ENCODE data around the gene RANBP17. TPM values are rescaled to one million over a fixed set of nuclear protein-coding genes. Genes with fewer than 3 reads are reported as not detected.
"Not testable (repeated sequence)": the region's sequence is repeated elsewhere in the genome, so short reads cannot be mapped to it uniquely, and the experiment has no call there.

RANBP17 gene
- total RNA-seq, 8 experiments from 2014 or later: 3.8 to 43.9 (median 25.5) TPM; not detected in 1

DNA sequence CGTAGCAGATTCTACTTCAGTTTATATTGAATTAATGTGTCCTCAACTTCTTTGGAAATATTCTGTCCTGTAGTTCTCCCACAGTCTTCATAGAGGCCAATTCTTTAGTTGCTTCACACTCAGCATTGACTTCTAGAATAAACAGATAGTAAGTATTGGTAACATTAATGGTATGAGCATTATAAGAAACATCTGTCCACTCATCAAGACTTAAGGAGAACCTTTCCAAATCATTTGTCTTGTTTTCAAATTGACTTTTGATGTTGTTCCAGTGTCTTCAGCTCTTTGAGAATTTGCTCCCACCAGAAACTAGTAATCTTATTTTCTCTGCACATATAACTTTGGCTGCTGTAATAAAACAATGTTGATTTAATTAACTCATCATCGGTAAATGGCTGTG is 18.3 kb downstream of the RANBP17 start:
- no peak for ATAC-seq (replicated peaks in 6 of 8)
- no peak overlapping the region for H3K27ac ChIP-seq
- in situ Hi-C loops (cut with MboI; ENCODE audit: low pct_unique_long_range_greater_than_20kb in 2 of 9, low sequenced_read_pairs in 9 of 9, unreplicated experiment in 9 of 9): no loop called here
- no peak overlapping the region for H3K4me3 ChIP-seq
- 11 to 100% (median 98%) methylated on average over 1 to 2 of the region's 2 CpGs for WGBS, 10 experiments
- no peaks in the 10 kb centered on the region for H3K4me1 ChIP-seq (replicated peaks in 1 of 2)

DNA sequence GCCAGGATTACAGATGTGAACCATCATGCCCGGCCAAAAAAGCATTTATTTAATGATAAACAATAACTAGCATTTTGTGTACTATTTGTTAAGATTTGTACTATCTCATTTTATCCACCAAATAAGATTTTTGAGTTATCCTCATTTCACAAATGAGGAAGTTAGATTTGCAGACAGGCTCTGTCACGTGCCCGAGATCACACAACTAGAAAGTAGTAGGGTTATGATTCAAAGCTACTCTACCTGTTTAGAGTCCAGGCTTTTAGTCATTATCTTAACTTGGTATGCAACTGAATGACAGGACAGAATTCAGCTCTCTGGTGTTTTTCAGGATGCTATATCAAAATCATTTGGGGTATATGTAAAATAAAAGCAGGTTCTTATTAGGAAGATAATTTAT is 20.5 kb downstream of the RANBP17 start:
- Histone ChIP-seq H3K4me3 (no peak overlapping the region), H3K4me1 (replicated peaks in 1 of 2) (no peaks in the 10 kb centered on the region), H3K27ac (no peak overlapping the region)
- ATAC-seq (replicated peaks in 6 of 8): no peak
- 8 to 95% (median 72%) methylated on average over 1 to 3 of the region's 3 CpGs; no CpG with 5 or more reads in 4 of the 10 experiments for WGBS, 10 experiments
- in situ Hi-C loops (cut with MboI; ENCODE audit: low pct_unique_long_range_greater_than_20kb in 2 of 9, low sequenced_read_pairs in 9 of 9, unreplicated experiment in 9 of 9): no loop called here

- no peak for ATAC-seq (replicated peaks in 6 of 8)
- Histone ChIP-seq H3K27ac (no peak overlapping the region), H3K4me3 (no peak overlapping the region), H3K4me1 (replicated peaks in 1 of 2) (no peaks in the 10 kb centered on the region)
- in situ Hi-C loops (cut with MboI; ENCODE audit: low pct_unique_long_range_greater_than_20kb in 2 of 9, low sequenced_read_pairs in 9 of 9, unreplicated experiment in 9 of 9): no loop called here
Measured at GRCh38 chr5:170885256-170885655, 23.4 kb downstream of the RANBP17 start.

DNA sequence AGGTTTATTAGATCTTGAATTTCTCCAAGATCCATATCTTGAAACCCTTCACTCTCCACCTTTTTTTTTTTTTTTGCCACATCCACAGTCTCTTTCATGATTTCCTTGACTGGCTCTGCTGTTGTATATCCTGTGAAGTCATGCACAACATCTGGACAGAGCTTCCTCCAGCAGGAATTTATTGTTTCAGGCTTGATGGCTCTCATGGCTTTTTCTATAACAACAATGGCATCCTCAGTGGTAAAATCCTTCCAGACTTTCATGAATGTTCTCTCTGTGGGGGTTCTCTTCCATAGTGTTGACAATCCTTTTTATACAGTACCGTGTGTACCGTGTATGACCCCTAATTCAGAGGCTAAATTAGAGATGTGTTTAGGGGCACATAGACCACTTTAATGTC is 24.0 kb downstream of the RANBP17 start:
- Histone ChIP-seq H3K4me3 (no peak overlapping the region), H3K27ac (no peak overlapping the region), H3K4me1 (replicated peaks in 1 of 2) (no peaks in the 10 kb centered on the region)
- in situ Hi-C loops (cut with MboI; ENCODE audit: low pct_unique_long_range_greater_than_20kb in 2 of 9, low sequenced_read_pairs in 9 of 9, unreplicated experiment in 9 of 9): no loop called here
- ATAC-seq (replicated peaks in 6 of 8): no peak
- WGBS, 10 experiments: 46 to 100% (median 80%) methylated on average over 2 of the region's 2 CpGs; no CpG with 5 or more reads in 5 of the 10 experiments

GRCh38 chr5:170886210-170886894 is 24.5 kb downstream of the RANBP17 start:
- in situ Hi-C loops (cut with MboI; ENCODE audit: low pct_unique_long_range_greater_than_20kb in 2 of 9, low sequenced_read_pairs in 9 of 9, unreplicated experiment in 9 of 9): no loop called here
- Histone ChIP-seq H3K27ac (no peak overlapping the region), H3K4me3 (no peak overlapping the region), H3K4me1 (replicated peaks in 1 of 2) (no peaks in the 10 kb centered on the region)
- no peak for ATAC-seq (replicated peaks in 6 of 8)
- WGBS, 10 experiments: 35 to 100% (median 91%) methylated on average over 1 to 3 of the region's 3 CpGs

DNA sequence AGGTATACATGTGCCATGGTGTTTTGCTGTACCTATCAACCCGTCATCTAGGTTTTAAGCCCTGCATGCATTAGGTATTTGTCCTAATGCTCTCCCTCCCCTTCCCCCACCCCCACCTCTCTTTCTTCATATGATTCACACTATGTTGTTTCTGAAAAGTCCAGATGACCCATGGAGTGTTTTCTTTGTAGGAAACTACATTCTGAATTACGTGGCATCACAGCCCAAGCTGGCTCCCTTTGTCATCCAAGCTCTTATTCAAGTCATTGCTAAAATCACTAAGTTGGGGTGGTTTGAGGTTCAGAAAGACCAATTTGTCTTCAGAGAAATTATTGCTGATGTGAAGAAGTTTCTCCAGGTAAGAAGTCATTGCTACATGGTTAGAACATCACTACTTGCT is 30.4 kb downstream of the RANBP17 start:
- H3K4me1 ChIP-seq (replicated peaks in 1 of 2): no peaks in the 10 kb centered on the region
- ATAC-seq (replicated peaks in 6 of 8): no peak
- no peak overlapping the region for H3K4me3 ChIP-seq
- in situ Hi-C loops (cut with MboI; ENCODE audit: low pct_unique_long_range_greater_than_20kb in 2 of 9, low sequenced_read_pairs in 9 of 9, unreplicated experiment in 9 of 9): no loop called here
- H3K27ac ChIP-seq: no peak overlapping the region
- WGBS, 10 experiments: 0 to 100% (median 60%) methylated on average over 1 to 2 of the region's 2 CpGs; no CpG with 5 or more reads in 3 of the 10 experiments

- no peak overlapping the region for H3K27ac ChIP-seq
- no peaks in the 10 kb centered on the region for H3K4me1 ChIP-seq (replicated peaks in 1 of 2)
- 0 to 92% (median 44%) methylated on average over 1 to 2 of the region's 2 CpGs; no CpG with 5 or more reads in 5 of the 10 experiments for WGBS, 10 experiments
- no peak overlapping the region for H3K4me3 ChIP-seq
- no peak for ATAC-seq (replicated peaks in 6 of 8)
- in situ Hi-C loops (cut with MboI; ENCODE audit: low pct_unique_long_range_greater_than_20kb in 2 of 9, low sequenced_read_pairs in 9 of 9, unreplicated experiment in 9 of 9): no loop called here
Measured at GRCh38 chr5:170894665-170895064, 32.8 kb downstream of the RANBP17 start.

DNA sequence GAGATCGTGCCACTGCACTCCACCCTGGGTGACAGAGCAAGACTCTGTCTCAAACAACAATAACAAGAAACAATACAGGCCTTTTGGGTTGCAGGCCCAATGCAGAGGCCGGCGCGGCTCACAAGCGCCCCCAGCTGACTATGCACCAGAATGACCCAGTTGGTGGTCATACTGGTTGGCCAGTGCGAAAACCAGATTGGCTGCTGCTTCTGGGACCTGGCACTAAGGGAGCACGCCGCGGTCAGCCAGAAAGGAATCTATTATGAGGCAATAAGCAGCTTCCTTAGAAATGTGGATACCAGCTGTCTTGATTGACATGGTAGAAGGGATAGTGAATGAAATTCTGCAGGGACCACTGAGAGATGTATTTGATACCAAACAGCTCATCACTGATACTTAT is 35.0 kb downstream of the RANBP17 start:
- in situ Hi-C loops (cut with MboI; ENCODE audit: low pct_unique_long_range_greater_than_20kb in 2 of 9, low sequenced_read_pairs in 9 of 9, unreplicated experiment in 9 of 9): no loop called here
- WGBS, 10 experiments: 7 to 94% (median 81%) methylated on average over 1 to 8 of the region's 9 CpGs; no CpG with 5 or more reads in 4 of the 10 experiments
- no peak overlapping the region for H3K4me3 ChIP-seq
- H3K27ac ChIP-seq: no peak overlapping the region
- no peaks in the 10 kb centered on the region for H3K4me1 ChIP-seq (replicated peaks in 1 of 2)
- peak in 3 of 8 experiments; percentile 51 to 88 (median 62) for ATAC-seq (replicated peaks in 6 of 8)

- in situ Hi-C loops (cut with MboI; ENCODE audit: low pct_unique_long_range_greater_than_20kb in 2 of 9, low sequenced_read_pairs in 9 of 9, unreplicated experiment in 9 of 9): no loop called here
Measured at GRCh38 chr5:170903075-170903474, 41.3 kb downstream of the RANBP17 start.

DNA sequence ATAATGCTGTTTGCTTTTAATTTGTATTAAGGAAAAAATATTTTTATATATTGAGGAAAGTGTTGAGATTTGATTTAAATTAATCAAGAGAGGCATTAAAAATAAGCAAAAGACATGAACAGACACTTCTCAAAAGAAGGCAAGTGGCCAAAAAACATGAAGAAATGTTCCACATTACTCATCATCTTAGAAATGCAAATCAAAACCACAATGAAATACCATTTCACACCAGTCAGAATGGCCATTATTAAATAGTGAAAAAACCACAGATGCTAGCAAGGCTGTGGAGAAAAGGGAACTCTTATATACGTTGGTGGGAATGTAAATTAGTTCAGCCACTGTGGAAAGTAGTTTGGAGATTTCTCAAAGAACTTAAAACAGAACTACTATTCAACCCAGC is 45.9 kb downstream of the RANBP17 start:
- Histone ChIP-seq H3K4me3 (no peak overlapping the region), H3K27ac (no peak overlapping the region), H3K4me1 (replicated peaks in 1 of 2) (no peaks in the 10 kb centered on the region)
- in situ Hi-C loops (cut with MboI; ENCODE audit: low pct_unique_long_range_greater_than_20kb in 2 of 9, low sequenced_read_pairs in 9 of 9, unreplicated experiment in 9 of 9): no loop called here
- no peak for ATAC-seq (replicated peaks in 6 of 8)
- WGBS, 10 experiments: 0 to 80% (median 44%) methylated on average over 1 of the region's 1 CpG; no CpG with 5 or more reads in 5 of the 10 experiments

More at GRCh38 chr5:170903075-170903474, 41.3 kb downstream of the RANBP17 start:
- no peak overlapping the region for H3K27ac ChIP-seq
- no peaks in the 10 kb centered on the region for H3K4me1 ChIP-seq (replicated peaks in 1 of 2)
- 44 to 100% (median 76%) methylated on average over 1 to 7 of the region's 8 CpGs; no CpG with 5 or more reads in 2 of the 10 experiments for WGBS, 10 experiments
- no peak for ATAC-seq (replicated peaks in 6 of 8)
- H3K4me3 ChIP-seq: no peak overlapping the region

GRCh38 chr5:170913573-170913972 is 51.8 kb downstream of the RANBP17 start:
- in situ Hi-C loops (cut with MboI; ENCODE audit: low pct_unique_long_range_greater_than_20kb in 2 of 9, low sequenced_read_pairs in 9 of 9, unreplicated experiment in 9 of 9): no loop called here
- no peak for ATAC-seq (replicated peaks in 6 of 8)

DNA sequence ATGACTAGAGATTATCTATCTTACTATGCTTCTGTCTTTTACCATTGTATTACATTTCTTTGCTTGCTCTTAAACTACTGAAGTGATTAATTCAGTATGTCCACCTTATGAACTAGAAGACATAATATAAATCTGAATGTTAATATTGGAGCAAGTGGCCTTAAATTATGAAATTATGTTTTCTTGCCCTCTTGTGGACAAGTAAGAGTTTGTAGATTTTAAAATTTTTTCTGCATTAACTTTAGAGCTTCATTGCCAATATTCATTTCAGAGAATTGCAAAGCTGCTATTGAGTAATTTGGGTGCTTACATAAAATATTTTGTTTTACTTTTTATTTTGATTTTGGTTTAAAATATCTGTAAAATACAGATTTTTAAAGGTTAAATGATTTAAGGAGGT is 55.3 kb downstream of the RANBP17 start:
- in situ Hi-C loops (cut with MboI; ENCODE audit: low pct_unique_long_range_greater_than_20kb in 2 of 9, low sequenced_read_pairs in 9 of 9, unreplicated experiment in 9 of 9): no loop called here
- Histone ChIP-seq H3K27ac (no peak overlapping the region), H3K4me1 (replicated peaks in 1 of 2) (no peaks in the 10 kb centered on the region), H3K4me3 (no peak overlapping the region)
- no peak for ATAC-seq (replicated peaks in 6 of 8)

More at GRCh38 chr5:170913573-170913972, 51.8 kb downstream of the RANBP17 start:
- WGBS, 10 experiments: 47 to 100% (median 95%) methylated on average over 1 to 3 of the region's 3 CpGs
- H3K27ac ChIP-seq: no peak overlapping the region
- H3K4me3 ChIP-seq: no peak overlapping the region
- no peaks in the 10 kb centered on the region for H3K4me1 ChIP-seq (replicated peaks in 1 of 2)

DNA sequence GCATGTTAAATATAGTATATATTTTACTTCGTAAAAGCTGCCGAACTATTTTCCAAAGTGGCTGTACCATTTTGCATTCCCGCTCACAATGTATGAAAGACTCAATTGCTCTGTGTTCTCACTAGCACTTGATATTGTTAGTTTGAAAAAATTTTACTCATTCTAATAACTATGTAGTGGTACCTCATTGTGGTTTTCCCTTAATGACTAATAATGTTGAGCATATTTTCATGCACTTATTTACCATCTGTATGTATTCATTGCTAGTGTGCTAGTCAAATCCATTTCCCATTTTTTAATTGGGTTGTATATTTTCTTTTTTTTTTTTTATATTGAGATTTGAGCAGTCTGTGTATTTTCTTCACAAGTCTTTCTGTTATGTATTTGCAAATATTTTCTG is 58.4 kb downstream of the RANBP17 start:
- WGBS, 10 experiments: 29 to 100% (median 94%) methylated on average over 1 to 3 of the region's 3 CpGs
- no peak overlapping the region for H3K27ac ChIP-seq
- no peaks in the 10 kb centered on the region for H3K4me1 ChIP-seq (replicated peaks in 1 of 2)
- no peak for ATAC-seq (replicated peaks in 6 of 8)
- in situ Hi-C loops (cut with MboI; ENCODE audit: low pct_unique_long_range_greater_than_20kb in 2 of 9, low sequenced_read_pairs in 9 of 9, unreplicated experiment in 9 of 9): no loop called here
- H3K4me3 ChIP-seq: no peak overlapping the region

DNA sequence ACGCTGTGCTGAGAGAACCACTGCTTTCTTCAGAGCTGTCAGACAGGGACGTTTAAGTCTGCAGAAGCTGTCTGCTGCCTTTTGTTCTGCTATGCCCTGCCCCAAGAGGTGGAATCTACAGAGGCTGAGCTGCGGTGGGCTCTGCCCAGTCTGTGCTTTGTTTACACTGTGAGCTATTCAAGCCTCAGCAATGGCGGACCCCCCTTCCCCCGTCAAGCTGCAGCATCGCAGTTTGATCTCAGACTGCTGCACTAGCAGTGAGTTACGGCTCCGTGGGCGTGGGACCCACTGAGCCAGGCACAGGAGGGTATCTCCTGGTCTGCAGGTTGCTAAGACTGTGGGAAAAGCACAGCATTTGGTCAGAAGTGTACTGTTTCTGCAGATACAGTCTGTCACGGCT is 60.5 kb downstream of the RANBP17 start:
- H3K4me3 ChIP-seq: peak overlapping the region in 1 of 5 donors; percentile 23
- 19 to 100% (median 29%) methylated on average over 1 to 5 of the region's 10 CpGs; no CpG with 5 or more reads in 2 of the 10 experiments for WGBS, 10 experiments

More for the DNA sequence above, 60.5 kb downstream of the RANBP17 start:
- ATAC-seq (replicated peaks in 6 of 8): peak in 5 of 8 experiments; percentile 59 to 100 (median 70)
- H3K4me1 ChIP-seq (replicated peaks in 1 of 2); in situ Hi-C loops (cut with MboI; ENCODE audit: low pct_unique_long_range_greater_than_20kb in 2 of 9, low sequenced_read_pairs in 9 of 9, unreplicated experiment in 9 of 9): not testable (repeated sequence)
- H3K27ac ChIP-seq: peak overlapping the region in 1 of 2 donors; percentile 1
